ENCODE results near the gene LRPAP1.

Gene LRPAP1

GRCh38 chr4:3531318-3531878 is 824 bp downstream of the LRPAP1 start:
- no peak for DNase-seq (ENCODE audit: low spot score)

GRCh38 chr4:3530663-3531254 is 1.5 kb downstream of the LRPAP1 start:
- DNase-seq (ENCODE audit: low spot score), result no peak

GRCh38 chr4:3530051-3530450 is 2.2 kb downstream of the LRPAP1 start:
- DNase-seq (ENCODE audit: low spot score), result no peak

DNA sequence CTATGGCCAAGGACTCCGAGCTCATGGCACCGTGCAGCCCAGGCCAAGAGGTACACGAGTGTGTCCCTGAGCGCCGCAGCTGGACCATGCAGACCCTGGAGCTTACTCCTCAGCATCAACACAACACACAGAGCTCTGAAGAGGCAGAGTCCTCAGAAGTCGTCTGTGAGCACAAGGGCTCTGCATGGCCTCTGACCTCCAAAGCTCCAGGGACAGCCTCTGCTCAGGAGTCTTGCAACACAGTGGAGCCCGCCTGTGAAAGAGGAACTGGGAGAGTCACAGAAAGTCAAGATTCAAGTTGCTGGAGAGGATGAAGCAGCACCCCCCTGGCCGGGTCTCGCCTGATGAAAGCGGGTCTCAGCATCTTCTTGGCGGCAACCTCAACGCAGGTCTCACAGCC is 2.9 kb downstream of the LRPAP1 start:
- DNase-seq (ENCODE audit: low spot score), result no peak

GRCh38 chr4:3527914-3528876 is 4.0 kb downstream of the LRPAP1 start:
- no peak for DNase-seq (ENCODE audit: low spot score)

DNA sequence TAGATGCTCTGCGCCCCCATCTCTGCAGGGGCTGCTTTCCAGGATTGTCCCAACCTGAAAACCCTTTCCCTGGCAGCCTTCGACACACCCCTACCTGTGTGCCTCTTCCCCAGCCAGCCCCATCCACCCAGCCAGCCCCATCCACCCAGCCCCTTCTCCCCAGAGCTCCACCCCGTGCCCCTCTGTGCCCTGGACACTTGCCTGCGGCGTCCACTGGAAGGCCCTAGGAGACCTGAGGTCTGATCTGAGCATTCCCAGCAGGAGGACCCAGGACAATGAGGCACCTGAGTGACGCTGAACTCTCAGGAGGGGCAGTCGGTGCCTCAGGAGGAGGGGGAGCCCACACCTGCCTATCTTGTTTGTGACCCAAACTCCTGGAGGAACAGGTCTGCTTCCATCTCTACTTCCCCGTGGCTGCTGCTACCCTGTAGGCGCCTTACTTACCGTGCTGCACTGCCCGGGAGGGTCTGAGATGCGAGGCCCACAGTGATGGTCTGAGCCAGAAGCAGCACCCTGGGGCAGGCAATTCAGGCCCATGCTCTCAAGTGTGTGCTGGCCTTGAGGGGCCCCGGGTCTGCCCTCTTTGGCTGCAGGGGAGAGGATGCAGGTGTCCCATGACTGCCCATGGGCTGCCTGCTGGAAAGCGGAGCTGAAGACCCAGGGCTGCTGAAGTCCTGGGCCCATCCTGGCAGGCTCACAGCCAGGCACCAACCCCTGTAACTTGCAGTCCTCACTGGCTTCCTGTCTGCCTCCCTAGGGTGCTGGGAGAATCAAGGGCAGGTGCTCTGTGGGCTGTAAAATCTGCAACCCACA is 4.9 kb downstream of the LRPAP1 start:
- DNase-seq (ENCODE audit: low spot score), result no peak

GRCh38 chr4:3526456-3526855 is 5.8 kb downstream of the LRPAP1 start:
- DNase-seq (ENCODE audit: low spot score), result no peak

DNA sequence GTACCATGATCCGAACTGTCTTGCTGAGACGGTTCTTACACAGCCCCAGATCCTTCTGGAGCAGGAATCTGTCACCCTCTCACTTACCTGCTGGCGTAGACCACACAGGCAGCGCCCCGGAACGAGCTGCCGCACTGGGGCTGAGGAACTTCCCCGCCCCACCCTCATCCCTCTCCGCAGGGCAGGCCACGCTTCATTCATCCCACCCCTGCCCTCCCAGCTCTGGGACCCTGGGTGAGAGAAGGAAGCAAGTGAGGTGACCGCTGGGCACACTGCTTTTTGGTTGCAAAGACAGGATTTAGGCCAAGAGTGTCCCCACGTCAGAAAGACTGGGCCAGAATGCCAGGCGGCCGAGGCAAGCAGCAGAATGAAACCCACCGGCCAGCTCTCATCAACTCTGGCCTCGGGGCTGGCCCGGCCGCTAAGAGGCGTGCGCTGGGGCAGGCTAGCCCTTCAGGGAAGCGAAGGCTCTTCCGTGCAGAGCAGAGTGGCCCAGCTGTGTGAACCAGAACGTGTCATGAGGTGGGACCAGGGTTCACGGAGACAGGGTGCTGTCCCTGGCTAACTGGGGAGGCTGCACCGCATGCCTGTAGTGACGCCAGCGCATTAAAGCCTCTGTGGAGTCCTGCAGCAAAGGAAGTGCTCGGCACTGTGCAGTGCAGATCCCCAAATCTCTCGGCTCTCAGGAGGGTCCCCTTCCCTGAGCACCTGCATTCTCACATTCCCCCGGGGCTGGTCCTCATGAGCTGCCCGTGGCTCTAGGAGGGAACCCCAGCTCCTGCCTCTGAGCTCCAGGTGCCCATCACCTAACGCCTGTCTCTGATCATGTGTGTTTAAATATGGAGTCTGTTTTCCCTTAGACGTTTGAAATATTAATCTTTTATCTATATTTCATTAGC is 6.4 kb downstream of the LRPAP1 start:
- no peak for DNase-seq (ENCODE audit: low spot score)

- no peak for DNase-seq (ENCODE audit: low spot score)
Measured at GRCh38 chr4:3524920-3525319, 7.3 kb downstream of the LRPAP1 start.

DNA sequence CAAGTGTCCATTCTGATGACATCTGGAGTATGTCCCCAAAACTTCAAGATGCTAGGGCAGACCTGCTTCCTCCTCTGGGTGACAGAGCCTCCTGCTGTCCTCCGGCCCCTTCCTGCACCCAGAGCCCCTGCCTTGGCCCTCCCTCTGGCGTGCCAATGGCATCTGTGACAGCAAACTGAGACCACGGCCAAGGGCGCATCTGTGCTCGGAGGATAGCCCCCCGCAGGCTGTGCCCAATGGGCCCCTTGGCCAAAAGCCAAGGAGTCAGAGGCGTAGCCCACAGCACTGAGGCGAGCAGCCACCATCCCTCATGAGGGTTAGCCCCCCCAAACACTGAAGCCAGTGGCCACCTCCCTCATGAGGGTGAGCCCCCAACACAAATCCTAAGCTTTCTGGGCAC is 7.9 kb downstream of the LRPAP1 start:
- no peak for DNase-seq (ENCODE audit: low spot score)

DNA sequence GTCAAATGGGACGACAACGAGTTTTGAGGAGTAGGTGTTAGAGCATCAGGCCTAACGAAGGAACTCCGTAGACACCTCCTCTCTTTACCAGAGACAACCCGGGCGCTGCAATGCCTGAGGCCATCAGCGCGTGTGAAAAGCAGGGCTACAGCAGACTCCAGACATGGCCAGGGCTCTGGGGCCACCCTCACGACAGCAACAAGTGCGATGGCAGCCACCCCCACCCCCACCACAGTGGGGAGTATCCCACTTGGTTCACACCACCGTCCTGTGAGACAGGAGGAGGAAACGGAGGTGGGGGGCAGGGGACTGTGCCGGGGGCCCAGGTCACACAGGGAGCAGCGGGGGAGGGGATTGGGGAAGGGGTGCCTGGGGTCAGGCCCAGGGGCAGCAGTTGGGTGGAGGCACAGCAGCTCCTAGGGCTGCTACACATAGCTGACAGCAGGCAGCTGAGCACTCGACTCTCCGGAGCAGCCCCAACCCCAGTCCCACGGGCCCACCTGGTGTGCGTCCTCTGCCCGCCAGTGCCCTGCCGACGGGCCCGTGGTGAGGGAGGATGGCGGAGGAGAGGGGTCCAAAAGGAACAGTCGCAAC is 8.5 kb downstream of the LRPAP1 start:
- DNase-seq (ENCODE audit: low spot score), result peak; percentile 52

DNA sequence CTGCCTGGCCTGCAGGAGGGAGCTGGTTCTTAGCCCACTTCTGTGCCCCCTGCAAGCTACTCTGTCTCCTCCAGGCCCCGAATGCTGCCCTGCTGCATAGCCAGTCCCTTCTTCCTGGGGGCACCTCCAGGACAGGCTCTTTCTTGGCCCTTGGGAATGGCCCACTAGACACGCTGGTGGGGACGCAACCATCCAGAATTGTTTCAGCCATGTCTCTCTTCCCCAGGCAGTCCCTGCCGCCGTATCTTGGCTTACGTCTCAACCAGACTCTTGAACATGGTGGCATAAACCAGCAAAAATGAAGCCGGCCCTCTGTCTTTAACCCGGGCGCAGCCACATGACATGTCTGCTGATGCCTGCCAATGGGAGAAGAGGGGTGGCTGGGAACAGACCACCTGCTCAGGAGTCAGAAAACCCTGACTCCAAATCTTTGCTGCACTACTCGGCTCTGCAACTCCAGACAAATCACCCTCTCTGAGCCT is 9.0 kb downstream of the LRPAP1 start:
- no peak for DNase-seq (ENCODE audit: low spot score)

GRCh38 chr4:3522651-3523050 is 9.6 kb downstream of the LRPAP1 start:
- no peak for DNase-seq (ENCODE audit: low spot score)

DNA sequence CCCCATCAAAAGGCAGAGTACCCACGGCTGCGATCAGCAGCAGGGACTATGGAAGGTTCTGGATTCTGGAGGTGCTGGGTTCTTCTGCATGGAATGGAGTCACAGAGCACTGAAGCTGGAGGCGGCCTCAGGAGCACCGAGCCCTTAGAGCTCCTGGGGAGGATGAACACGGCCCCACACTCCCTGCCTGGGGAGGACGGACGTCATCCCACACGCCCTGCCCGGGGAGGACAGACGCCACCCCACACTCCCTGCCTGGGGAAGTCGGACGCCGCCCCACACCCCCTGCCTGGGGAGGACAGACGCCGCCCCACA is 9.9 kb downstream of the LRPAP1 start:
- DNase-seq (ENCODE audit: low spot score), result no peak

DNA sequence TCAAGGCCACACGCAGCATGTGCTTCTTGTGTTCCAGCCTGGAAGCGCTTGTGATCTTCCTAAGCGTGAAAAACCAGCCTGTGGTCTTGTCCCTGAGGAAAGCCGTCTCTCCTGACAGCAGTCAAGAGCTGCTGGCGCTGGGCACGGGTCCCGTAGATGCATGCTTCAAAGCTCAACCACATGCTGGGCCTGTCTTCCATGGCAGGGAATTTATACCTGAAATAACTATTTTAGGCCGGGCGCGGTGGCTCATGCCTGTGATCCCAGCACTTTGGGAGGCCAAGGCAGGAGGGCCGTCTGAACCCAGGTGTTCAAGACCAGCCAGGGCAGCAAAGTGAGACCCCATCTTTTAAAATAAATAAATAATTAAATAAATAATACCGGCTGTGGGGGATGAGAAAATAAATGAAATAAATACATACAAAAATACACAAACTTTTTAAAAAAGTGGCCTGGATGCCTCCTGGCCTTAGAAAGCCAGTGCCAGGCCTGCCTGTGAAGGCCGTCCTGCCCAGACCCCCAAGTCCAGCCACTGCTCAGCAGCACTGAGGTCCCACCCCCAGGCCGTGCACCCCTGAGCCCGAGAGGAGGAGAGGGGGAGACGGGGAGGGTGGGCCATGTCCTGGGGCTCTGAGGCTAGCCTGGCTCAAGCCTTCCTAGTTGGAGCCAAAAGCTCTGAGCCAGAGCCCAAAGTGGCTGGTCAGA is 10.4 kb downstream of the LRPAP1 start:
- DNase-seq (ENCODE audit: low spot score), result no peak

DNA sequence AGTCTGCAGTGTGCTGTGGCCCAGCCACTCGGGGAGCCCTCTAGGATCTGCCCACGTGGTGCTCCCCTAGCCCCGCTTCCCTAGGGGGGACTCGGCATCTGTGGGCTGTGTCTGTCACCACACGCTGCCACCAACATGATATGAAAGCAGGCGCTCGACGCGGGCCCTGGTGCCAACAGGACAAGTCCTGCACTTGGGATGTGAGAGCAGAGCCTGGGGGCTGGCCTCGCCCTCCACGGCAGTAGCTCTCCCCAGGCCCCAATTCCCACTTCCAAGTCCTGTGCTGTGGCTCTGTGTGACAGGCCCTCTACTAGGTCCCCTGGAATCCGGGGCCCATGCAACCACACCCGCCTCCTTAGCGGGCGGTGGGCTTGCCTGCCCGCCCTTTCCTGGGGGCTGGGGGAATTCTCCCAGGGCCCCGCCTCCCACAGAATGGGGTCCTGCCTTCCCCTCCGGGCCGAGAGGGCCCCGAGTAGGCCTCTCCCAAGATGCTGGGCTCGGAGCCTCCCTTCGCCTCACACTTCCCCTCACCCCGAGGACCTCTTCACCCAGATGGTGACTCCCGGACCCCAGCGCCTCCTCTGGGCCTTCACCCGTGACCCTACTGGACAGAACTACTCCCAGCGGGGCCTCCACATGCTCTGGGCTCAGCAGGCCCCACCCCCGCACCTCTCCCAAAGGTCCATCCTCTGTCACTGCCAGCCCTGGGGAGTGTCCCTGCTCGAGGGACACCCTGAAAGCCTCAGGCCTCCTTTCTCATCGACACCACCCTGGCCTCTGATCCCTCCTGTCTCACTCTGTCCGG is 11.2 kb downstream of the LRPAP1 start:
- DNase-seq (ENCODE audit: low spot score), result no peak

- no peak for DNase-seq (ENCODE audit: low spot score)
Measured at GRCh38 chr4:3520276-3520675, 11.9 kb downstream of the LRPAP1 start.

DNA sequence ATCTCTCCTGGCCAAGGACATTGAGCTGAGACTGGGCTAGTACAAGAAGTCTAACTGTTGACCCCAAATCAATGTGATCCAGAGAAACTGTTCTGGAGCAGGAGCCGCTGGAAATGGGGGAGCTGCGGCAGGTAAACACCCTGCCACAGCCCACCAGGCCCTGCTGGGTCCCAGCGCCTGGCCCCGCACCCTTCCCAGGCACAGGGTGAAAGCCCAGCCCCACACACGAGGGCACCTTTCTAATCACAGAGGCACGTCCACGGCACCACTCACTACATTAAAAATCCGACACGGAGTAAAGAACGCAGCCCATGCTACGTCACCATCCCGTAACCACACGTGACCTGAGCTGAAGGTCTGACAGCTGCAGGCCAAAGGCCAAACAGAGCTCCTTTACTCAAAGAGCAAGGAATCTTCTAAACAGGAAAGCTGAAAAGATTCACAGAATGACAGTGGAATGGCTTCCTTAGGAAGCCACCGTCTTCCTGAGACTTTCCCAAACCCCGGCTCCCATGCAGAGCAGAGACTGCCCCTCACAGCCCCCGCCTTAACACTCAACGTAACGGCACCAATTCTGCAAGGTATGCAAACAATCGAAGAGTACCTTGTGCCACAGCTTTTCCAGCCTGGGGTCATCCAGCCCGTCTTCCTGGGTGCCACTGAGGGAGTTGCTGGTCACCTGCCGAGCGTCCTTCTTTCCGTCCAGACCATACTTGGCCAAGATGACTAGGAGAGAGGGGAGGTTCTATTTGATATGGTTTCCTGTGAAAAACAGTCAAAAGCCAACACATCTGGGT is 12.6 kb downstream of the LRPAP1 start:
- DNase-seq (ENCODE audit: low spot score), result no peak

DNA sequence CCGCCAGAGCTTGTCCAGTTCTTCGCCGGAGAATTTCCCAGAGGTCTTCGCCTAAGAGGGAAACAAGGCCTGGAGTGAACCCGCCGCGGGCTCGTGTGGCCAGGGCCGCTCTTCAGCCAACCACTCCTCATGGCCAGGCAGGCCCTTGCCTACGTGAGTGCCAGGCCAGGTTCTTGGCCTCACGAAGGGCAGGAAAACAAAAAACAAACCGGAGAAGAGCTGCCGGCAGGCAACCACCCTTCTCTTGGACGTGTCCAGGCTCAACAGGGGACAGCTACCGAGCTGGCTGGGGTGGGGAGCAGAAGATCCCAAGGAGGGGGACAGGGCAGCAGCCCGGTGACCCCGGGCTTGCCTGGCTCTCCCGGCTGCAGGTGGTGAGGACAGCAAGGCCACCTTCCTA is 13.3 kb downstream of the LRPAP1 start:
- DNase-seq (ENCODE audit: low spot score), result no peak
